ENCODE data around the gene MPRIP. TPM values are rescaled to one million over a fixed set of nuclear protein-coding genes. Genes with fewer than 3 reads are reported as not detected.
A peak's percentile ranks its signal among the peaks of the same experiment; 100 is the strongest.

MPRIP gene
- total RNA-seq, 1 experiment from 2014 or later, result 132 TPM

DNA sequence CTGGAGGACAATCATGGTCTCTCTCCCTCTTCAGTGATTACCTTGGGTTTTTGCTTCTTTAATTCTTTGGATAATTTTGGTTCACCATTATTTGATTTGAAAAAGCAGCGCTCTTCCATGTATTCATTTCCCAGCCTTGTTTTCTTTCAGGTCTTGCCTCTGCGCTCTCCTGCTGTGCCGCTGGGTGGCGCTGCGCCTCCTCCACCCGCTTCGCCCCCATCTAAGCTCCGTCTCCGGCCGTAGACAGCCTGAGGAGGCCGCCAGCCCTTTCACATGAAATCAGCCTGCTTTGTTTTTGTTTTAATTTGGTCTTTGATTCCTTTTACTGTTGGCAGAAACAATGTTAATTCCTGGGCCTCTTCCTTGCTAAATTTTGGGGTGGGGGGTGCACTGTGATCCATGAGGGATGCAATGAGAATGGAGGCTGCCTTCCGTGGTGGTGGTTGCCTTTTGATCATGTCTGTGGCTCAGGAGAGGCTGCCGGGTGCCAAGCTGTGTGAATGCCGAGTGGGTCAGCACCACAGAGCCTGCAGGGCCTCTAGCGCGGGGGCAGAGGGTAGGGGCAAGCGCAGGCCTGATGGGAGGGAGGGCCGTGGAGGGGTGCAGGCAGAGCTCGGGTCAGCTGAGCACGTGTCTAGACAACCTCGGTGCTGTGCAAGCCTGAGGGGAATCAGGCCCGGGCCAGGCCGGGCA is 99.7 kb downstream of the MPRIP start:
- no peaks in the 10 kb centered on the region for H3K79me2 ChIP-seq (ENCODE audit: insufficient read depth, low read length)
- peak; percentile 80 for DNase-seq
- no peak overlapping the region for H2AFZ ChIP-seq (ENCODE audit: low read length)
- H2BK12ac ChIP-seq (ENCODE audit: insufficient read length, low read depth, low read length), result no peak overlapping the region
- no peaks in the 10 kb centered on the region for H3K4me1 ChIP-seq (ENCODE audit: insufficient read depth, low read length)
- H3T11ph ChIP-seq (ENCODE audit: low read length), result no peak overlapping the region
- no peak overlapping the region for H2BK15ac ChIP-seq (ENCODE audit: low read depth, low read length)
- H3K14ac ChIP-seq (ENCODE audit: insufficient read depth, low read length), result no peak overlapping the region
- Mint-ChIP-seq H3K27ac (peak overlapping the region; percentile 9 to 96 (median 41); a peak in 6 of 7 replicates), H3K9me3 (no peaks in the 10 kb centered on the region), H3K4me1 (peaks cover 10 to 28% of the 10 kb centered on the region in 2 experiments), H3K27me3 (ENCODE audit: low read depth) (no peaks in the 10 kb centered on the region), H3K36me3 (ENCODE audit: insufficient read depth in 1 of 3, low read depth in 3 of 3) (peaks cover 6 to 59% (median 46%) of the 10 kb centered on the region in 3 experiments; a peak in 6 of 7 replicates), H3K4me3 (peak overlapping the region in 1 of 2 experiments; percentile 50; a peak in 2 of 5 replicates)
- H3K18ac ChIP-seq (ENCODE audit: insufficient read length, low read depth, low read length), result no peak overlapping the region
- no peak overlapping the region for H2BK120ac ChIP-seq (ENCODE audit: low read depth, low read length, poor library complexity, severe bottlenecking)
- no peak overlapping the region for H4K8ac ChIP-seq (replicated peaks; ENCODE audit: insufficient read length, low read depth, low read length)
- no peak overlapping the region for H3K4me2 ChIP-seq (ENCODE audit: insufficient read depth, insufficient read length, low read length)
- no peak overlapping the region for H3K56ac ChIP-seq (ENCODE audit: insufficient read length, low read depth, low read length)
- no peaks in the 10 kb centered on the region for H3K27me3 ChIP-seq (ENCODE audit: insufficient read depth, low read length)
- no CpG with 5 or more reads among the region's 23 CpGs for WGBS (ENCODE audit: extremely low coverage, insufficient read length, low lambda C conversion rate)
- no peak overlapping the region for H2AK5ac ChIP-seq (ENCODE audit: insufficient read length, low read length)
- H4K20me1 ChIP-seq (ENCODE audit: control insufficient read depth, insufficient read depth, insufficient read length), result no peaks in the 10 kb centered on the region
- H3K79me1 ChIP-seq (ENCODE audit: insufficient read depth, low read depth, low read length, poor library complexity, severe bottlenecking), result no peaks in the 10 kb centered on the region
- H3K27ac ChIP-seq (ENCODE audit: insufficient read length, low read depth, low read length), result no peak overlapping the region
- H3K4ac ChIP-seq (ENCODE audit: low read depth, low read length), result no peak overlapping the region
- H2BK5ac ChIP-seq (ENCODE audit: insufficient read length, low read length), result no peak overlapping the region
- H3K23ac ChIP-seq (ENCODE audit: insufficient read length, low read depth, low read length), result no peak overlapping the region
- TF ChIP-seq, protein P1, sequence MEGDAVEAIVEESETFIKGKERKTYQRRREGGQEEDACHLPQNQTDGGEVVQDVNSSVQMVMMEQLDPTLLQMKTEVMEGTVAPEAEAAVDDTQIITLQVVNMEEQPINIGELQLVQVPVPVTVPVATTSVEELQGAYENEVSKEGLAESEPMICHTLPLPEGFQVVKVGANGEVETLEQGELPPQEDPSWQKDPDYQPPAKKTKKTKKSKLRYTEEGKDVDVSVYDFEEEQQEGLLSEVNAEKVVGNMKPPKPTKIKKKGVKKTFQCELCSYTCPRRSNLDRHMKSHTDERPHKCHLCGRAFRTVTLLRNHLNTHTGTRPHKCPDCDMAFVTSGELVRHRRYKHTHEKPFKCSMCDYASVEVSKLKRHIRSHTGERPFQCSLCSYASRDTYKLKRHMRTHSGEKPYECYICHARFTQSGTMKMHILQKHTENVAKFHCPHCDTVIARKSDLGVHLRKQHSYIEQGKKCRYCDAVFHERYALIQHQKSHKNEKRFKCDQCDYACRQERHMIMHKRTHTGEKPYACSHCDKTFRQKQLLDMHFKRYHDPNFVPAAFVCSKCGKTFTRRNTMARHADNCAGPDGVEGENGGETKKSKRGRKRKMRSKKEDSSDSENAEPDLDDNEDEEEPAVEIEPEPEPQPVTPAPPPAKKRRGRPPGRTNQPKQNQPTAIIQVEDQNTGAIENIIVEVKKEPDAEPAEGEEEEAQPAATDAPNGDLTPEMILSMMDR (conservative IDR thresholded peaks at IDR 0.05), result peak; percentile 98
- H4K5ac ChIP-seq (ENCODE audit: insufficient read length, low read depth, low read length), result no peak overlapping the region
- H4K91ac ChIP-seq (ENCODE audit: insufficient read length, low read depth, low read length), result no peak overlapping the region
- no peak overlapping the region for H2BK20ac ChIP-seq (ENCODE audit: low read depth, low read length, poor library complexity, severe bottlenecking)
- no peak overlapping the region for H3K9ac ChIP-seq (ENCODE audit: extremely low read depth, insufficient read length, low read length)
- H3K23me2 ChIP-seq (ENCODE audit: insufficient read length, low read depth, low read length, poor library complexity, severe bottlenecking), result no peaks in the 10 kb centered on the region
- H3K9me3 ChIP-seq (ENCODE audit: control insufficient read depth, low read depth, low read length), result no peaks in the 10 kb centered on the region

All from H9 (cell line).